H1 (cell line): Measurements from ENCODE around the gene SMG9. TPM values are rescaled to one million over a fixed set of nuclear protein-coding genes. Genes with fewer than 3 reads are reported as not detected.
A peak's percentile ranks its signal among the peaks of the same experiment; 100 is the strongest.

Experiments
- CTCF ChIA-PET: fragments of 300-600 bp; sonication (Branson Sonifier 250); formaldehyde crosslinking; loops from one replicate; lab custom pipeline; 2021; ENCODE audit not compliant: partially characterized antibody; lab: Charles Lee
- POLR2A ChIA-PET: fragments of 300-600 bp; sonication (Branson Sonifier 250); formaldehyde crosslinking; loops from one replicate; lab custom pipeline; 2021; ENCODE audit warnings: inconsistent platforms; ENCODE audit not compliant: partially characterized antibody; lab: Charles Lee
- DNase-seq, 2 experiments: peaks; one replicate each; pipeline versions ENCODE4 v3.0.0 to v3.0.0-alpha.2; 2010 to 2022; ENCODE audit warnings: low spot score in 2 of 2, low read depth in 1 of 2, mixed read lengths in 1 of 2
- FAIRE-seq: peaks from 2 replicates; lab custom pipeline; 2011; peaks lifted over from hg19 to GRCh38; lab: Jason Lieb, UNC
- H2AFZ ChIP-seq: 2 replicates; pipeline ENCODE4 v1.8.1; 2012; ENCODE audit warnings: low read length, inconsistent platforms
- H2AK5ac ChIP-seq: 2 replicates; pipeline ENCODE4 v1.6.1; 2013; ENCODE audit warnings: low read depth, low read length
- H2BK120ac ChIP-seq: replicated peaks from 2 replicates; pipeline ENCODE3; 2013; ENCODE audit warnings: low read depth, low read length, inconsistent platforms
- H2BK12ac ChIP-seq: 2 replicates; pipeline ENCODE4 v1.6.1; 2013; ENCODE audit warnings: low read depth, low read length
- H2BK15ac ChIP-seq: 2 replicates; pipeline ENCODE4 v1.6.1; 2013; ENCODE audit warnings: low read length
- H2BK20ac ChIP-seq: 2 replicates; pipeline ENCODE4 v1.6.1; 2013; ENCODE audit warnings: low read length
- H2BK5ac ChIP-seq: 2 replicates; pipeline ENCODE4 v1.6.1; 2013; ENCODE audit warnings: low read depth, low read length
- H3K14ac ChIP-seq: 2 replicates; pipeline ENCODE4 v1.6.1; 2013; ENCODE audit warnings: inconsistent platforms; ENCODE audit not compliant: insufficient read length
- H3K18ac ChIP-seq: 2 replicates; pipeline ENCODE4 v1.6.1; 2013; ENCODE audit warnings: low read length; ENCODE audit errors: extremely low read depth
- H3K23ac ChIP-seq: 2 replicates; pipeline ENCODE4 v1.6.1; 2013; ENCODE audit warnings: inconsistent platforms; ENCODE audit not compliant: insufficient read length
- H3K23me2 ChIP-seq: 2 replicates; pipeline ENCODE4 v1.6.1; 2013; ENCODE audit warnings: low read depth, low read length
- H3K27ac ChIP-seq: 2 replicates; pipeline ENCODE4 v1.6.1; 2011; ENCODE audit warnings: low read depth, low read length, inconsistent platforms
- H3K27me3 ChIP-seq, 4 experiments: replicated peaks in 1 of 4; 1 replicate in 1 of 4; 2 replicates in 3 of 4; pipeline versions ENCODE4 v1.6.1 to v1.8.1; 2011 to 2013; ENCODE audit warnings: low read length in 3 of 4, mild to moderate bottlenecking in 3 of 4, inconsistent platforms in 2 of 4, mixed read lengths in 2 of 4, moderate library complexity in 1 of 4; ENCODE audit not compliant: control insufficient read depth in 3 of 4, insufficient read depth in 3 of 4; ENCODE audit errors: extremely low read depth in 1 of 4
- H3K36me3 ChIP-seq, 4 experiments: 2 replicates each; pipeline versions ENCODE4 v1.6.1 to v1.8.1; 2011 to 2013; ENCODE audit warnings: mild to moderate bottlenecking in 4 of 4, low read length in 3 of 4, moderate library complexity in 2 of 4, control low read depth in 1 of 4, inconsistent platforms in 1 of 4; ENCODE audit not compliant: insufficient read depth in 4 of 4, control insufficient read depth in 2 of 4
- H3K4ac ChIP-seq: replicated peaks from 2 replicates; pipeline ENCODE3; 2013; ENCODE audit warnings: low read length, low read depth, mixed read lengths, inconsistent platforms; ENCODE audit not compliant: insufficient read length
- H3K4me1 ChIP-seq, 4 experiments: replicated peaks in 1 of 4; 1 replicate in 1 of 4; 2 replicates in 3 of 4; pipeline versions ENCODE4 v1.6.1 to v1.8.1; 2011 to 2013; ENCODE audit warnings: low read length in 3 of 4, inconsistent platforms in 2 of 4, mixed read lengths in 1 of 4; ENCODE audit not compliant: insufficient read depth in 4 of 4, control insufficient read depth in 3 of 4
- H3K4me2 ChIP-seq, 2 experiments: 2 replicates each; pipeline versions ENCODE4 v1.6.1 to v1.8.1; 2011 to 2013; ENCODE audit warnings: low read depth in 2 of 2, low read length in 2 of 2, control low read depth in 1 of 2, inconsistent platforms in 1 of 2, mild to moderate bottlenecking in 1 of 2; ENCODE audit not compliant: insufficient read depth in 1 of 2
- H3K4me3 ChIP-seq, 4 experiments: fragments of 200-600, 300-600 bp in 1 of 4; sonication (generic), shearing (Covaris generic), sonication (Bioruptor Twin) in 1 of 4; 2 replicates each; pipeline versions ENCODE4 v1.5.1 to v1.8.1; 2011 to 2016; ENCODE audit warnings: low read length in 4 of 4, low read depth in 3 of 4, control low read depth in 2 of 4, inconsistent platforms in 2 of 4, mild to moderate bottlenecking in 2 of 4, mixed read lengths in 1 of 4, moderate library complexity in 1 of 4; ENCODE audit not compliant: insufficient read depth in 2 of 4; ENCODE audit errors: extremely low read depth in 1 of 4
- H3K56ac ChIP-seq: replicated peaks from 2 replicates; pipeline ENCODE3; 2013; ENCODE audit warnings: low read depth, mild to moderate bottlenecking, mixed read lengths, low read length, inconsistent platforms; ENCODE audit not compliant: insufficient read length
- H3K79me1 ChIP-seq: 2 replicates; pipeline ENCODE4 v1.6.1; 2013; ENCODE audit warnings: low read depth, low read length, control low read depth
- H3K79me2 ChIP-seq, 2 experiments: 2 replicates each; pipeline versions ENCODE4 v1.6.1 to v1.8.1; 2012 to 2013; ENCODE audit warnings: low read length in 2 of 2, mild to moderate bottlenecking in 2 of 2, inconsistent platforms in 1 of 2; ENCODE audit not compliant: insufficient read depth in 2 of 2, control insufficient read depth in 1 of 2
- H3K9ac ChIP-seq, 4 experiments: replicated peaks in 1 of 4; 1 replicate in 1 of 4; 2 replicates in 3 of 4; pipeline versions ENCODE4 v1.6.1 to v1.8.1; 2011 to 2013; ENCODE audit warnings: low read depth in 3 of 4, low read length in 3 of 4, control low read depth in 2 of 4, mild to moderate bottlenecking in 2 of 4, moderate library complexity in 2 of 4, inconsistent platforms in 1 of 4; ENCODE audit errors: extremely low read depth in 1 of 4
- H3K9me3 ChIP-seq, 2 experiments: 2 replicates each; pipeline versions ENCODE4 v1.6.1 to v1.8.1; 2012 to 2013; ENCODE audit warnings: mild to moderate bottlenecking in 2 of 2, moderate library complexity in 2 of 2, control low read depth in 1 of 2, inconsistent platforms in 1 of 2, low read depth in 1 of 2, low read length in 1 of 2, mixed read lengths in 1 of 2; ENCODE audit not compliant: insufficient read depth in 2 of 2
- H4K20me1 ChIP-seq, 2 experiments: replicated peaks in 1 of 2; 2 replicates each; pipeline versions ENCODE3 to v1.8.1; 2011 to 2013; ENCODE audit warnings: inconsistent platforms in 2 of 2, low read length in 2 of 2, mild to moderate bottlenecking in 1 of 2; ENCODE audit not compliant: insufficient read depth in 2 of 2, control insufficient read depth in 1 of 2
- H4K5ac ChIP-seq: 2 replicates; pipeline ENCODE4 v1.6.1; 2013; ENCODE audit warnings: low read length, low read depth, mixed read lengths, inconsistent platforms; ENCODE audit not compliant: insufficient read length
- H4K8ac ChIP-seq: 2 replicates; pipeline ENCODE4 v1.8.0; 2013; ENCODE audit warnings: mild to moderate bottlenecking, moderate library complexity, low read length, inconsistent platforms; ENCODE audit not compliant: insufficient read depth; ENCODE audit errors: extremely low read depth
- H4K91ac ChIP-seq: replicated peaks from 2 replicates; pipeline ENCODE3; 2013; ENCODE audit warnings: low read length, mixed read lengths, inconsistent platforms; ENCODE audit not compliant: insufficient read length
- CEBPB ChIP-seq: IDR thresholded peaks from 2 replicates; pipeline ENCODE4 v1.6.1; 2012; ENCODE audit warnings: low read depth, low read length
- CHD1 ChIP-seq: IDR thresholded peaks from 2 replicates; pipeline ENCODE4 v1.6.1; 2012; ENCODE audit warnings: low read depth, low read length, improper control_type of control experiment
- RAD21 ChIP-seq, 2 experiments: IDR thresholded peaks in 1 of 2; conservative IDR thresholded peaks in 1 of 2; 2 replicates each; pipeline ENCODE4 v1.6.1; 2011; ENCODE audit warnings: low read depth in 2 of 2, low read length in 2 of 2, improper control_type of control experiment in 1 of 2, inconsistent platforms in 1 of 2, mild to moderate bottlenecking in 1 of 2, moderate library complexity in 1 of 2
- RBBP5 ChIP-seq: IDR thresholded peaks from 2 replicates; pipeline ENCODE4 v1.7.1; 2012; ENCODE audit warnings: low read depth, mild to moderate bottlenecking, inconsistent platforms, low read length, moderate library complexity, borderline replicate concordance
- RFX5 ChIP-seq: IDR thresholded peaks from 2 replicates; pipeline ENCODE4 v1.6.1; 2011; ENCODE audit warnings: low read depth, low read length, improper control_type of control experiment, borderline replicate concordance
- RXRA ChIP-seq: IDR thresholded peaks from 2 replicates; pipeline ENCODE4 v1.6.1; 2011; ENCODE audit warnings: low read depth, mild to moderate bottlenecking, low read length, moderate library complexity; ENCODE audit not compliant: insufficient read depth
- SP4 ChIP-seq: IDR thresholded peaks from 2 replicates; pipeline ENCODE4 v1.6.1; 2012; ENCODE audit warnings: low read length, inconsistent platforms
- SUZ12 ChIP-seq: fragments of 200-600 bp; sonication (generic); IDR thresholded peaks from 2 replicates; pipeline ENCODE4 v1.6.1; 2012; ENCODE audit warnings: mild to moderate bottlenecking, inconsistent platforms, low read length, moderate library complexity, mixed read lengths
- TAF1 ChIP-seq: IDR thresholded peaks from 2 replicates; pipeline ENCODE4 v1.6.1; 2011; ENCODE audit warnings: mild to moderate bottlenecking, low read depth, low read length
- TBP ChIP-seq: IDR thresholded peaks from 2 replicates; pipeline ENCODE4 v1.6.1; 2011; ENCODE audit warnings: low read depth, low read length, improper control_type of control experiment
- TCF12 ChIP-seq: IDR thresholded peaks from 2 replicates; pipeline ENCODE4 v1.6.1; 2011; ENCODE audit warnings: low read depth, mild to moderate bottlenecking, low read length
- YY1 ChIP-seq: IDR thresholded peaks from 2 replicates; pipeline ENCODE4 v1.6.1; 2011; ENCODE audit warnings: low read depth, mild to moderate bottlenecking, low read length
- WGBS, 2 experiments: shearing (Covaris generic) in 1 of 2; methylation state at CpG; one replicate each; pipeline versions ENCODE4 v1.1.6 to v1.1.7; 2013 to 2015; ENCODE audit warnings: low lambda C conversion rate in 2 of 2, mixed read lengths in 2 of 2, inconsistent platforms in 1 of 2, low coverage in 1 of 2, missing lambda C conversion rate in 1 of 2; ENCODE audit not compliant: insufficient replicate concordance in 2 of 2, insufficient coverage in 1 of 2, insufficient read length in 1 of 2; ENCODE audit errors: extremely low coverage in 1 of 2, missing lambda C conversion rate in 1 of 2; 5-methylcytosine and 5-hydroxymethylcytosine counted together
- polyA plus RNA-seq, 7 experiments: library from polyadenylated mRNA; depleted of rRNA in 3 of 7; stranded (reverse) in 5 of 7; unstranded in 2 of 7; fragments of >200 nt in 5 of 7; fragments of 200-250 nt in 2 of 7; gene quantifications; 1 replicate in 5 of 7; 2 replicates in 1 of 7; 4 replicates in 1 of 7; pipeline versions ENCODE4 v1.2.1 to v1.2.3, GENCODE V29; 2011 to 2013; ENCODE audit warnings: missing spikeins in 2 of 7, mixed read lengths in 2 of 7
- total RNA-seq: library from RNA; stranded (reverse); fragmentation: NEBNext Ultra II Directional; extraction: Animal tissue kit (Norgen Biotek cat#: 25700); gene quantifications from 2 replicates; pipeline ENCODE4 v1.2.1, GENCODE V29; 2021
- TF ChIP-seq, protein P1 (sequence below): IDR thresholded peaks from 2 replicates; pipeline ENCODE4 v1.6.1; 2012; ENCODE audit warnings: inconsistent platforms

SMG9 gene
- total and polyA plus RNA-seq, 2 of the 8 experiments (the other 6 are each of a cell fraction or from before 2014, with no cell fraction given) = 20.4 to 28.7 TPM

GRCh38 chr19:43799502-43800142 is 44.9 kb upstream of the SMG9 start:
- Histone ChIP-seq H2BK15ac (no peak overlapping the region; the same call in 1 of the 2 replicates), H3K18ac (no peak overlapping the region), H2AK5ac (no peak overlapping the region), H3K27me3 (peaks cover 4 to 36% (median 24%) of the 10 kb centered on the region in 4 experiments), H3K4me1 (peaks cover 0 to 5% (median 3%) of the 10 kb centered on the region in 4 experiments; a peak in 5 of 7 replicates), H2AFZ (no peak overlapping the region), H3K79me2 (no peaks in the 10 kb centered on the region), H3K9ac (no peak overlapping the region), H3K9me3 (no peaks in the 10 kb centered on the region), H2BK12ac (no peak overlapping the region), H3K4me2 (peak overlapping the region; percentile 75 to 98; a peak in 2 of 4 replicates), H3K79me1 (no peaks in the 10 kb centered on the region), H4K8ac (no peak overlapping the region), H3K56ac (no peak overlapping the region), H2BK120ac (no peak overlapping the region), H2BK20ac (no peak overlapping the region), H4K5ac (no peak overlapping the region), H3K23ac (no peak overlapping the region), H4K20me1 (peaks cover 0 to 3% of the 10 kb centered on the region in 2 experiments), H3K14ac (no peak overlapping the region), H3K4me3 (peak overlapping the region in 2 of 4 experiments; percentile 59 to 62; a peak in 3 of 8 replicates), H3K36me3 (no peaks in the 10 kb centered on the region), H3K27ac (no peak overlapping the region), H2BK5ac (no peak overlapping the region), H4K91ac (no peak overlapping the region), H3K4ac (no peak overlapping the region), H3K23me2 (peaks cover 8% of the 10 kb centered on the region)
- WGBS, 2 experiments = 64% methylated on average over 6 of the region's 6 CpGs; no CpG with 5 or more reads in 1 of the 2 experiments
- POLR2A ChIA-PET = interaction anchor here (0.6 to 1.0 kb wide), 2 partner anchors 43 to 937 kb away, joined by 3 to 4 read pairs; no protein-coding TSS in a partner anchor
- FAIRE-seq (no peak), DNase-seq (no peak)
- CTCF ChIA-PET = interaction anchor here (0.6 to 1.3 kb wide), 9 partner anchors 10 to 368 kb away, joined by 3 to 5 read pairs (median 4); partner anchors contain the start of gene ZNF221
- TF ChIP-seq TCF12 = no peak
- TF ChIP-seq, protein P1, sequence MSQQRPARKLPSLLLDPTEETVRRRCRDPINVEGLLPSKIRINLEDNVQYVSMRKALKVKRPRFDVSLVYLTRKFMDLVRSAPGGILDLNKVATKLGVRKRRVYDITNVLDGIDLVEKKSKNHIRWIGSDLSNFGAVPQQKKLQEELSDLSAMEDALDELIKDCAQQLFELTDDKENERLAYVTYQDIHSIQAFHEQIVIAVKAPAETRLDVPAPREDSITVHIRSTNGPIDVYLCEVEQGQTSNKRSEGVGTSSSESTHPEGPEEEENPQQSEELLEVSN = no peak
- no peak for TF ChIP-seq RBBP5
- TF ChIP-seq SUZ12 = no peak
- no peak for TF ChIP-seq YY1
- no peak for TF ChIP-seq CHD1
- no peak for TF ChIP-seq RFX5
- TF ChIP-seq RAD21 (IDR thresholded peaks at IDR 0.05 in 1 of 2, conservative IDR thresholded peaks at IDR 0.05 in 1 of 2; ENCODE audit: low read depth in 2 of 2, low read length in 2 of 2) = no peak
- TF ChIP-seq RXRA = no peak
- no peak for TF ChIP-seq CEBPB
- no peak for TF ChIP-seq SP4
- TF ChIP-seq TAF1 = no peak
- no peak for TF ChIP-seq TBP
